Neutrophil (primary cell): ENCODE results near the gene COL26A1.

Experiments used
- H3K27ac ChIP-seq: fragments of 200-600 bp; sonication (generic); 2 replicates; pipeline ENCODE4 v1.5.1; 2016; ENCODE audit warnings: mild to moderate bottlenecking, moderate library complexity
- H3K27me3 ChIP-seq: fragments of 200-600 bp; sonication (generic); 2 replicates; pipeline ENCODE4 v1.6.0; 2016; ENCODE audit warnings: mild to moderate bottlenecking
- H3K36me3 ChIP-seq: fragments of 200-600 bp; sonication (generic); 2 replicates; pipeline ENCODE4 v1.5.1; 2017
- H3K4me1 ChIP-seq, 2 experiments: fragments of 200-600 bp in 1 of 2; sonication (generic) in 1 of 2; 1 replicate in 1 of 2; 2 replicates in 1 of 2; pipeline versions ENCODE4 v1.5.1 to v1.6.1; 2013 to 2016; ENCODE audit warnings: low read depth in 1 of 2, low read length in 1 of 2, mild to moderate bottlenecking in 1 of 2, moderate library complexity in 1 of 2; ENCODE audit not compliant: control insufficient read depth in 1 of 2, insufficient read depth in 1 of 2
- H3K4me3 ChIP-seq, 2 experiments: fragments of 200-600 bp in 1 of 2; sonication (generic) in 1 of 2; 1 replicate in 1 of 2; 2 replicates in 1 of 2; pipeline ENCODE4 v1.5.1; 2013 to 2016; ENCODE audit warnings: low read depth in 1 of 2, low read length in 1 of 2, mild to moderate bottlenecking in 1 of 2, moderate library complexity in 1 of 2
- H3K9me3 ChIP-seq: fragments of 200-600 bp; sonication (generic); 2 replicates; pipeline ENCODE4 v1.5.1; 2016
- TF ChIP-seq, protein P1 (sequence below): fragments of 200-600 bp; sonication (generic); IDR thresholded peaks from 2 replicates; pipeline ENCODE4 v1.5.1; 2016; ENCODE audit warnings: antibody characterized with exemption

Gene COL26A1

DNA sequence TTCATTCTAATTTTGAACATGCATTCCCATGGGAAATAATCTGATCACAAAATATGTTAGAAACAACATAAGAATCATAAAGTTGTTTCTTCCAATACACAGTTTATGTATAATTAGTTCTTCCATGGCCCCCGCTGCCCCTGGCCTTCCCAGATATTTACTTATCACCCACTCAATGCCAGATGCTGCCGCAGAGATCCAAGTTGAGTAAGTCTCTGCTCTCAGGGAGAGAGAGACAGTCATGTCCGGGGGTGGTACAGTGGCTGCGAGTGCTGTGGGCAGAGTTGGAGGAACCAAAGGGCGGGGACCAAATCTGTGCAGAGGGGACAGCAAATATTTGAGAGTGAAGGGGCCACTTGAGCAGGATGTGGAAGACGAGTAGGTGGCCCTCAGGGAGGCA lies 37.1 kb downstream of the COL26A1 start:
- no peak overlapping the region for H3K4me3 ChIP-seq
- H3K27ac ChIP-seq = no peak overlapping the region
- H3K36me3 ChIP-seq = no peaks in the 10 kb centered on the region
- H3K27me3 ChIP-seq = peaks cover 19% of the 10 kb centered on the region
- TF ChIP-seq, protein P1, sequence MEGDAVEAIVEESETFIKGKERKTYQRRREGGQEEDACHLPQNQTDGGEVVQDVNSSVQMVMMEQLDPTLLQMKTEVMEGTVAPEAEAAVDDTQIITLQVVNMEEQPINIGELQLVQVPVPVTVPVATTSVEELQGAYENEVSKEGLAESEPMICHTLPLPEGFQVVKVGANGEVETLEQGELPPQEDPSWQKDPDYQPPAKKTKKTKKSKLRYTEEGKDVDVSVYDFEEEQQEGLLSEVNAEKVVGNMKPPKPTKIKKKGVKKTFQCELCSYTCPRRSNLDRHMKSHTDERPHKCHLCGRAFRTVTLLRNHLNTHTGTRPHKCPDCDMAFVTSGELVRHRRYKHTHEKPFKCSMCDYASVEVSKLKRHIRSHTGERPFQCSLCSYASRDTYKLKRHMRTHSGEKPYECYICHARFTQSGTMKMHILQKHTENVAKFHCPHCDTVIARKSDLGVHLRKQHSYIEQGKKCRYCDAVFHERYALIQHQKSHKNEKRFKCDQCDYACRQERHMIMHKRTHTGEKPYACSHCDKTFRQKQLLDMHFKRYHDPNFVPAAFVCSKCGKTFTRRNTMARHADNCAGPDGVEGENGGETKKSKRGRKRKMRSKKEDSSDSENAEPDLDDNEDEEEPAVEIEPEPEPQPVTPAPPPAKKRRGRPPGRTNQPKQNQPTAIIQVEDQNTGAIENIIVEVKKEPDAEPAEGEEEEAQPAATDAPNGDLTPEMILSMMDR = no peak
- H3K4me1 ChIP-seq = no peaks in the 10 kb centered on the region
- H3K9me3 ChIP-seq = no peaks in the 10 kb centered on the region

- H3K4me3 ChIP-seq = no peak overlapping the region
- H3K36me3 ChIP-seq = no peaks in the 10 kb centered on the region
- TF ChIP-seq, protein P1 = no peak
- no peaks in the 10 kb centered on the region for H3K4me1 ChIP-seq
- no peak overlapping the region for H3K27ac ChIP-seq
- H3K9me3 ChIP-seq = no peaks in the 10 kb centered on the region
- H3K27me3 ChIP-seq = peaks cover 19% of the 10 kb centered on the region
These were observed 38.1 kb downstream of the COL26A1 start for GRCh38 chr7:101400751-101401150.

DNA sequence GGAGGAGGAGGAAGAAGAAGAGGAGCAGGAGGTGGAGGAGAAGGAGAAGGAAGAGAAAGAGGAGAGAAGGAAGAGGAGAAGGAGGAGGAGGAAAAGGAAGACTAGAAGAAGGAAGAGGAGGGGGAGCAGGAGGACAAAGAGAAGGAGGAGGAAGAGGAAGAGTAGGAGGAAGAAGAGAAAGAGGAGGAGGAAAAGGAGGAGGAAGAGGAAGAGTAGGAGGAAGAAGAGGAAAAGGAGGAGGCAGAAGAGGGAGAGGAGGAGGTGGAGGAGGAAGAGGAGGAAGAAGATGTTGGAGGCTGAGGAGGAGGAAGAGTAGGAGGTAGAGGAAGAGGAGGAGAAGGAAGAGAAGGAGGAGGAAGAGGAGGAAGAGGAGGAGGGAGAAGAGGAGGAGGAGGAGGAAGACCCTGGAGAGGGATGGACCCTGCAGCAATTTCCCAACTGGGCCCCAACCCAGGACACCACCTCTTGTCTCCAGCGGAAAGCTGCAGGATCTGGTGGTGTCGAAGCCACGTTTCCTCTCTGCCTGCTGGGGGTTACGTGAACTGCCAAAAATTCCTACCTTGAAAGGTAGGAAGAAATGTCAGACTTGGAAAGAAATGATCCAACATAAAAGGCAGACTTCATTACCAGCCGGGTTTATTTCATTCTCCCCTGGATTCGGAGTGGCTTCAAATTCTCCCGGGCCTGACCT lies 38.9 kb downstream of the COL26A1 start:
- TF ChIP-seq, protein P1 = no peak
- no peak overlapping the region for H3K4me3 ChIP-seq
- no peaks in the 10 kb centered on the region for H3K36me3 ChIP-seq
- H3K27ac ChIP-seq = no peak overlapping the region
- peaks cover 19% of the 10 kb centered on the region for H3K27me3 ChIP-seq
- H3K9me3 ChIP-seq = no peaks in the 10 kb centered on the region
- H3K4me1 ChIP-seq = no peaks in the 10 kb centered on the region

DNA sequence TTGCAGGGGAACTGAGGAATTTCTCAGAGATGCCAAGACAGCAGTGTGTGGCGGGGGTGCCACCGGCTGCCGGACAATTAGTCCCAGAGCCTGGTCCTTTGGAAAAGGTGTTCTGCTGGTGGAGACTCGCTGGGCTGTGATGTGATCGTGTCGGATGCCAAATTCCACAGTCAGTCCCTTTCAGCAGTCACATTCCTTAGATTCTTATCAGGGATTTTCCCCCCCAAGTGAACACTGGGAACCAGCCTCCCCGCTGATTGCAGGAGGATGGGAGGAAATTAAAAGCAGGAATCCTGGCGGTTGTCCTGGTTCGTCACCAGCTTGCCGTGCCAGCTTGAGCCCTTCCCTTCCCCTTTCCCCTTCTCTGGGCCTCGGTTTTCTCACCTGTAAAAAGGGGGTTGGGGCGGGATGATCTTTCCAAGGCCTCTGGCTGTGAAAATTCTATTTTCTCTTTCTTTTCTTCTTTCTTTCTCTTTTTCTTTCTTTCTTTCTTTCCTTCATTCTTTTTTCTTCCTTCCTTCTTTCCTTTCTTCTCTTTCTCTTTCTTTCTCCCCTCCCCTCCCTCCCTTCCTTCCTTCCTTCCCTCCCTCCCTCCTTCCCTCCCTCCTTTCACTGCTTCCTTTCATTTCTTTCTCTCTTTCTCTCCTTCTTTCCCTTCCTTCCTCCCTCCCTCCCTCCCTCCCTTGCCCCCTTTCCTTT lies 39.6 kb downstream of the COL26A1 start:
- Histone ChIP-seq H3K36me3 (no peaks in the 10 kb centered on the region), H3K27me3 (peaks cover 23% of the 10 kb centered on the region), H3K27ac (no peak overlapping the region), H3K9me3 (no peaks in the 10 kb centered on the region), H3K4me3 (no peak overlapping the region), H3K4me1 (no peaks in the 10 kb centered on the region)
- TF ChIP-seq, protein P1 = no peak

- Histone ChIP-seq H3K27me3 (peaks cover 24% of the 10 kb centered on the region), H3K36me3 (no peaks in the 10 kb centered on the region), H3K27ac (no peak overlapping the region), H3K4me3 (no peak overlapping the region), H3K4me1 (no peaks in the 10 kb centered on the region), H3K9me3 (no peaks in the 10 kb centered on the region)
- TF ChIP-seq, protein P1 = no peak
These were observed 40.2 kb downstream of the COL26A1 start for GRCh38 chr7:101402835-101403234.
